ENCODE measurements around the gene NXN. TPM values are rescaled to one million over a fixed set of nuclear protein-coding genes. Genes with fewer than 3 reads are reported as not detected.

The NXN gene
- total RNA-seq, 1 experiment from 2014 or later, result 126 TPM

- Histone ChIP-seq H3K4me3 (ENCODE audit: low read depth in 2 of 2, low read length in 2 of 2) (no peak overlapping the region), H3K36me3 (ENCODE audit: control insufficient read depth, insufficient read depth, low read length) (no peaks in the 10 kb centered on the region; the same call in 1 of the 2 replicates), H3K4me1 (ENCODE audit: control insufficient read depth, insufficient read depth, low read length) (no peaks in the 10 kb centered on the region; the same call in 1 of the 2 replicates), H3K9me3 (ENCODE audit: control insufficient read depth, insufficient read depth, low read depth, low read length) (no peaks in the 10 kb centered on the region), H3K27me3 (ENCODE audit: control insufficient read depth, insufficient read depth, low read length) (no peaks in the 10 kb centered on the region), H3K27ac (ENCODE audit: low read length) (no peak overlapping the region)
- in situ Hi-C loops (cut with HindIII; ENCODE audit: low pct_unique_long_range_greater_than_20kb, low sequenced_read_pairs) (no loop called here), intact Hi-C loops (cut with micrococcal nuclease; ENCODE audit: unreplicated experiment) (no loop called here)
- POLR2A ChIA-PET, result no interaction called here
- BruUV-seq (replicated peaks), result no TSS peak
- DNase-seq (ENCODE audit: low read depth, low spot score), result no peak
- TF ChIP-seq POLR2AphosphoS5 (IDR thresholded peaks at IDR 0.05; ENCODE audit: low read depth, low read length), result no peak
- TF ChIP-seq REST (IDR thresholded peaks at IDR 0.05; ENCODE audit: insufficient read depth in 1 of 2, low read depth in 2 of 2, low read length in 1 of 2), result no peak
- TF ChIP-seq CTCF (IDR thresholded peaks at IDR 0.05), result no peak
- no peak for ATAC-seq
- CTCF ChIA-PET, result no interaction called here
Measured at GRCh38 chr17:802481-802880, 177.1 kb downstream of the NXN start.

GRCh38 chr17:801660-802059 is 177.9 kb downstream of the NXN start:
- intact Hi-C loops (cut with micrococcal nuclease; ENCODE audit: unreplicated experiment) (no loop called here), in situ Hi-C loops (cut with HindIII; ENCODE audit: low pct_unique_long_range_greater_than_20kb, low sequenced_read_pairs) (no loop called here)
- no peak overlapping the region for H3K4me3 ChIP-seq (ENCODE audit: low read depth in 2 of 2, low read length in 2 of 2)
- H3K4me1 ChIP-seq (ENCODE audit: control insufficient read depth, insufficient read depth, low read length), result no peaks in the 10 kb centered on the region; the same call in 1 of the 2 replicates
- CTCF ChIA-PET, result interaction anchor here (0.5 kb wide), 1 partner anchor 179 kb away, joined by 3 read pairs; no protein-coding TSS in a partner anchor
- peak; percentile 57; the same call in 1 of the 2 replicates for ATAC-seq
- TF ChIP-seq TCF7L2 (IDR thresholded peaks at IDR 0.05; ENCODE audit: low read depth, low read length) (no peak), SIN3A (IDR thresholded peaks at IDR 0.05; ENCODE audit: borderline replicate concordance, insufficient read depth, low read depth, low read length) (no peak), REST (IDR thresholded peaks at IDR 0.05; ENCODE audit: insufficient read depth in 1 of 2, low read depth in 2 of 2, low read length in 1 of 2) (no peak), POLR2AphosphoS5 (IDR thresholded peaks at IDR 0.05; ENCODE audit: low read depth, low read length) (no peak), CTCF (IDR thresholded peaks at IDR 0.05) (no peak)
- H3K27me3 ChIP-seq (ENCODE audit: control insufficient read depth, insufficient read depth, low read length), result no peaks in the 10 kb centered on the region
- no peak overlapping the region for H3K27ac ChIP-seq (ENCODE audit: low read length)
- no TSS peak for BruUV-seq (replicated peaks)
- no peaks in the 10 kb centered on the region for H3K9me3 ChIP-seq (ENCODE audit: control insufficient read depth, insufficient read depth, low read depth, low read length)
- no peak for DNase-seq (ENCODE audit: low read depth, low spot score)
- POLR2A ChIA-PET, result no interaction called here
- H3K36me3 ChIP-seq (ENCODE audit: control insufficient read depth, insufficient read depth, low read length), result no peaks in the 10 kb centered on the region; the same call in 1 of the 2 replicates

All from Panc1 (cell line).